ENCODE data around the gene TOMM34.

DNA sequence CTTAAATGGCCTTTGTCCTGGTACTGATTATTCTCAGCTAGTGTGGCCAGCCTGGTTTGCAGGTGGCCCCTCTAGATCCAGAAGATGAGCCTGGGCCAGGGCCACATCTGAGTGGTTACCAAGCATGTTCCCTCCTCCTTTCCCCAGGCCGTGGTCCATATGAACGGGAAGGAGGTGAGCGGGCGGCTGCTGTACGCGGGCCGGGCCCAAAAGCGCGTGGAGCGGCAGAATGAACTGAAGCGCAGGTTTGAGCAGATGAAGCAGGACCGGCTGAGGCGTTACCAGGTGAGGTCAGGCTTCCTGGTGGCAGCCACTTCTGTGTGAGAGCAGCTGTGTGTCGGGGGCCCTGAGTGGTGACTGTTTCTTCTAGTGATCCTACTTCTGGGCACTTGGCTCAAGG, 38.8 kb downstream of the TOMM34 start:
- TF ChIP-seq, protein P1, sequence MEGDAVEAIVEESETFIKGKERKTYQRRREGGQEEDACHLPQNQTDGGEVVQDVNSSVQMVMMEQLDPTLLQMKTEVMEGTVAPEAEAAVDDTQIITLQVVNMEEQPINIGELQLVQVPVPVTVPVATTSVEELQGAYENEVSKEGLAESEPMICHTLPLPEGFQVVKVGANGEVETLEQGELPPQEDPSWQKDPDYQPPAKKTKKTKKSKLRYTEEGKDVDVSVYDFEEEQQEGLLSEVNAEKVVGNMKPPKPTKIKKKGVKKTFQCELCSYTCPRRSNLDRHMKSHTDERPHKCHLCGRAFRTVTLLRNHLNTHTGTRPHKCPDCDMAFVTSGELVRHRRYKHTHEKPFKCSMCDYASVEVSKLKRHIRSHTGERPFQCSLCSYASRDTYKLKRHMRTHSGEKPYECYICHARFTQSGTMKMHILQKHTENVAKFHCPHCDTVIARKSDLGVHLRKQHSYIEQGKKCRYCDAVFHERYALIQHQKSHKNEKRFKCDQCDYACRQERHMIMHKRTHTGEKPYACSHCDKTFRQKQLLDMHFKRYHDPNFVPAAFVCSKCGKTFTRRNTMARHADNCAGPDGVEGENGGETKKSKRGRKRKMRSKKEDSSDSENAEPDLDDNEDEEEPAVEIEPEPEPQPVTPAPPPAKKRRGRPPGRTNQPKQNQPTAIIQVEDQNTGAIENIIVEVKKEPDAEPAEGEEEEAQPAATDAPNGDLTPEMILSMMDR (IDR thresholded peaks at IDR 0.05) = no peak
- TF ChIP-seq ZFX (IDR thresholded peaks at IDR 0.05; ENCODE audit: borderline replicate concordance) = no peak
